T-helper 1 cell (primary cell): ENCODE results near the gene FDXR.
A peak's percentile ranks its signal among the peaks of the same experiment; 100 is the strongest.

Experiments
- DNase-seq, 5 donors: peaks; one replicate each; pipeline ENCODE4 v3.0.0-alpha.2; 2012 to 2020

FDXR gene

GRCh38 chr17:74855323-74855722 is 17.5 kb downstream of the FDXR start:
- DNase-seq: no peak

DNA sequence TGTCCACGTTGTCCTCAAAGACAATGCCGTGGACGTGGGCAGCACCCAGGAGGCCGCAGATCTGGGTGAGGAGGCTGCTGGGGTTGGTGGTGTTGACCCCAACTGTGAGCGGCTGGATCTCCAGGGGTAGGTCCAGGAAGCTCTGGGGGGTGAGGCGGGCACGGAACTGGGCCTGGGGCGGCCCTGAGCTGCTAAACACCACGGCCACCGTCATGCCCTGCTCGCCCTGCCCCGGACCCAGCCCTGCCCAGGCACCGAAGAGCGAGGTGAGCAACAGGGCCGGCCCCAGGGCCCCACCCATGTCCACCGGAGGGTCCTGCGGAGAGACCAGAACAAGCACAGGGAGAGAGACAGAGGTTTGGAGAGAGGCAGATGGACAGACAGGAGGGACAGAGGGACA is 18.0 kb downstream of the FDXR start:
- DNase-seq: no peak

DNA sequence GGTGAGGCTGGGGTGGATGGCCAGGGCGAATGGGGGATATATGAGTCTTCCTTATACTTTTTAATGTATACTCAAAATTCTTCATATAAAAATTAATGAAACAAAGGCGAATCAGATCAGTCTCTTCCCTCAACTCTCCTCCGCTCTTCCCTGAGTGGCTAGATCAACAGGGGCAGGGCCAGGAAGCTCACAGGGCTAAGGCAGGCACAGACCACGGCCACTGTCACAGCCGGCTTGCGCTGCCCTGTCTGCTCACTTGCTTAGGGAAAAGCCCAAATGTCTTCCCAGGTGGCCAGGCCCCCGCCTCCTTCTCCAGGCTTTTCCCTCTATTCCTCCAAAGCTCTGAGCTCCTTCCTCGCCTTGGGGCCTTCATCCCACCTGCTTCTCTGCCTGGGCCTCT is 19.1 kb downstream of the FDXR start:
- no peak for DNase-seq

DNA sequence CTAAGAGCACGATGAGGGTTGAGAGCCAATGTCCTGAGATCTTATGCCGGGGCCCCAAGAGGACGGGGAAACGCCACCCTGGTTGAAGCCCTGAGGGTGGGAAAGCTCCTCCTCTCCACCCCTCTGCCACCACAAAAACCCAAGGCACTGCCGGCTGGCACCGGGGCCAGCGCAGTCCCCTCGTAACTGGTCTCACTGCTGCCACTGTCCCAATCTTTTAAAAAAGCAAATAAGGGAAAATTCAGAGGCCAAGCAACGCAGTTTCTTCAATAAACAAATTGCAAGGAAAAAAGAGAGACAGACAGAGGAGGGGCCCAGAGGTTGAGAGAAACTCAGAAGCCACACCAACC is 19.8 kb downstream of the FDXR start:
- DNase-seq: no peak

DNA sequence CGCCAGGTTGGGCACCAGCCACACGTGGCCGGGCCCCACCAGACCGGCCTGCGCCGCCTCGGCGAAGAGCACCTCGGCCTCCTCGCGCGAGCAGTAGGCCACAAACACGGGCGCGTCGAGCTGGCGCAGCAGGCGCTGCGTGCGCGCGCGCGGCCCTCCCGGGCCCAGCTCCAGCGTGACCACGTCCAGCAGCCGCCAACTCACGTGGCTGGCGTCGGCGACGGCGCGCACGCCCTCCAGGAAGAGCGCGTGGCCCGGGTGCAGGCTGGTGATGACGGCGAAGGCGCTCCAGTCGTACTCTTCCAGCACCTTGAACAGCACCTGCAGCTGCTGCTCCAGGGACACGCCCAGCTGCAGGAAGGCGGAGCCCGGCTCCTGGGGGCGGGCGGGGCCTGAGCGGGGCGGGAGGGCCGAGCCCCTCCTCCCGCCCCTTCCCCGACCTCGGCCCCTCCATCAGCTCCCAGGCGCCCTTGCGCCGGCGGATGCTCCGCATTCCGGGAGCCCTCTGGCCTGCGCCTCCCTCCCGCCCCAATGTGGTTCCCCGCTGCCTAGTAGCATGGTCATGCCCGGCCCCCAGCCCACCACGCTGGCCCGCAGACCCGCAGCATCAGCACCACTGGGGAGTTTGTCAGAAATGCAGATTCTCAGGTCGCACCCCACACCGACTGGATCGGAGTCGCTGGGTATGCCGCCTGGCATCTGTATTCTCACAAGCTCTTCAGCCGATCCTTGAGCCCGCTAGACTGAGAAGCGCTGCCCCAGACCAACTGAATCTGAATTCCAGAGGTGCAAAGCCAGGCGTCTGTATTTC is 20.4 kb downstream of the FDXR start:
- peak; percentile 33 to 77 (median 55) for DNase-seq

- no peak for DNase-seq
Measured at GRCh38 chr17:74851612-74852236, 21.1 kb downstream of the FDXR start.

GRCh38 chr17:74850914-74851313 is 21.9 kb downstream of the FDXR start:
- DNase-seq: no peak

DNA sequence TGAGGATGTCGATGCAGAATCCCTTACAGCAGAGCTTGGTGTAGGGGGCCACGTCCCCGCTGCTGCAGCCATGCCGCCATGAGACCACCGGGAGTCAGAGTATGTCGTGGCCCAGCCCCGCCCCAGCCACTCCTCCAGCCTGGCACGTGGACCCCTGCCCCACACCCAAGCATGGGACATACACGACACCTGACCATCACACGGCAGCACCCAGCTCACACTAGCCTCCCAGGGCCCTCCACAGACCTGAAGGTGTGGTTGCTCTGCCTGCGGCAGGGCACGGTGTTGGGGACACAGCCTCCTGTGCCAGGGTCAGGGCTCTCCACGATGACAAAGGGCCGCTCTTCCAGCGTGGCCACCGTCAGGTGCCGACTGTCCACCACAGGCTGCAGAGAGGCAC is 22.5 kb downstream of the FDXR start:
- no peak for DNase-seq

GRCh38 chr17:74848656-74849399 is 24.0 kb downstream of the FDXR start:
- no peak for DNase-seq

GRCh38 chr17:74846621-74847020 is 26.2 kb downstream of the FDXR start:
- DNase-seq: no peak

GRCh38 chr17:74843352-74843627 is 29.5 kb downstream of the FDXR start:
- no peak for DNase-seq

GRCh38 chr17:74842599-74843351 is 30.0 kb downstream of the FDXR start:
- DNase-seq: no peak

- DNase-seq: no peak
Measured at GRCh38 chr17:74842146-74842598, 30.6 kb downstream of the FDXR start.

DNA sequence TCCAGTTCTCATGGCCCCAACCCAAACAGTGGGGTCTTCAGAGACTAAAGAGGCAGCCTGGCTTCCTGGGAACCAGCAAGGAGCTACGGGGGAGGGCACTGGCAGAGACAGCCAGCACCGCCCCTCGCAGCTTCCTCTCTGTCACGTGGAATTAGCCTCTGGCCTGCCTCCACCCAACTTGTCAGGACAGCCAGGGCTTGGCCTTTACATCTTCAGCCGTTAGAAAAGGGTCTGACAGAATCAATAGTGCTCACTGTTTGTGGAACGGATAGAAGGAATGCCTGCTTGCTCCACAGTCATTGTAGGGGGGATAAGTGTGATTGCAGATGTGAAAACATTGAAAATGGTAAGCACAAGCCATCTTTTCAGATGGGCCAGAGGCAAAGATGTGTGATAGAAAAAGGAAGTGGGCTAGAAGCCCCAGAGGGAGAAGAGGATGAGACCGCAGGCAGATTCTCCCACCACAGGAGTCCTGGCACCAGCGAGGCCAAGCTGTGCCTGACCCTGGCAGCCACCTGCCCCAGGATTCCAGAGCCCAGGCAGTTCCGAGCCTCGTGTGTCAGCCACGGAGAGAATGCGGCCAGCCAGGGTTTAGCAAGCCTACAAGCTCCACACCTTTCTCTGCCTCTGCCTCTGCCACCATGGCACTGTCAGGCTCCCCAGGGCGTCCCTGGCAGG is 31.7 kb downstream of the FDXR start:
- no peak for DNase-seq

- no peak for DNase-seq
Measured at GRCh38 chr17:74839990-74840852, 32.6 kb downstream of the FDXR start.

DNA sequence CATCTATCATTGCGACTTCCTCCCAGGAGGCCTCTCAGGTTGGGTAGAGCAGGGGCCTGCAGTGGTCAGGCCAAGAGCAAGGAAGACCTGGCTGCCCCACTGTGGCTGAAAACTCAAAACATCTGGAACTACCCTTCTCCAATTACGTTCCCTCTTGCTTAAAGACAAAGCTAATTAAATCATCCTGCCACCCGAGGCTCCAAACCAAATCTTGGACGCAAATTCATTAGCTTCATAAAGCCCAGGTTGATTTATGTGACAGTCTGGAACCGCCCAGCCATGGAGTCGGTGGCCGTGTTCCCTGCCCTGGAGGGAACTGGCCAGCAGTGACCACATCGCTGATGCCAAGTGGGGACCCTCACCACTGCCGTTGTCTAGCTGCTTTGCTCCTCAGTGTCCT is 34.5 kb downstream of the FDXR start:
- no peak for DNase-seq

- DNase-seq: no peak
Measured at GRCh38 chr17:74836691-74837467, 35.9 kb downstream of the FDXR start.

- no peak for DNase-seq
Measured at GRCh38 chr17:74836191-74836590, 36.6 kb downstream of the FDXR start.

GRCh38 chr17:74833501-74834377 is 39.1 kb downstream of the FDXR start:
- no peak for DNase-seq

GRCh38 chr17:74832421-74832820 is 40.4 kb downstream of the FDXR start:
- DNase-seq: no peak
